Umbilical cord (tissue), 2 donors: Measurements from ENCODE around the gene HNRNPF. TPM values are rescaled to one million over a fixed set of nuclear protein-coding genes. Genes with fewer than 3 reads are reported as not detected.
A peak's percentile ranks its signal among the peaks of the same experiment; 100 is the strongest.
"Not testable (repeated sequence)": the region's sequence is repeated elsewhere in the genome, so short reads cannot be mapped to it uniquely, and the experiment has no call there.

Source experiments
- DNase-seq: peaks from one replicate; pipeline ENCODE4 v3.0.0-alpha.2; 2015; ENCODE audit warnings: low spot score
- total RNA-seq: library from RNA; depleted of rRNA; stranded (reverse); fragments of >200 nt; gene quantifications from one replicate; pipeline ENCODE4 v1.2.3, GENCODE V29; 2014; ENCODE audit warnings: low replicate concordance; ENCODE audit not compliant: insufficient read depth

Gene HNRNPF
- total RNA-seq, 1 donor from 2014 or later = 130 TPM

DNA sequence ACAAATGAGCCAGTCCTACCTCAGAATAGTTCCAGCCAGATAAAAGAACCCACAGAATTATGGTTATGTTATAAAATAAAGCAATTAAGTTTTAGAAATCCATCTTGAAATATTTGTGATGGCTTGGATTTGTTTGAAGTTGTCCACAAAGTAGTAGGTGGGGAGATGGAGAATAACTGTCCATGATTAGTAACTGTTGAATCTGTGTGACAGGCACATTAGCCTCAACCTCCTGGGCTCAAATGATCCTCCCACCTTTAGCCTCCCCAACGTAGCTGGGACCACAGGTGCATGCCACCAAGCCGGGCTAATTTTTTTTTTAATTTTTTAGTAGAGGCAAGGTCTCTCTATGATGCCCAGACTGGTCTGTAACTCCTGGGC lies 10.1 kb downstream of the HNRNPF start:
- no peak for DNase-seq

GRCh38 chr10:43396928-43397624 lies 11.9 kb downstream of the HNRNPF start:
- peak; percentile 85 for DNase-seq

- peak; percentile 81 for DNase-seq
Observed at GRCh38 chr10:43396061-43396927, 12.7 kb downstream of the HNRNPF start.

DNA sequence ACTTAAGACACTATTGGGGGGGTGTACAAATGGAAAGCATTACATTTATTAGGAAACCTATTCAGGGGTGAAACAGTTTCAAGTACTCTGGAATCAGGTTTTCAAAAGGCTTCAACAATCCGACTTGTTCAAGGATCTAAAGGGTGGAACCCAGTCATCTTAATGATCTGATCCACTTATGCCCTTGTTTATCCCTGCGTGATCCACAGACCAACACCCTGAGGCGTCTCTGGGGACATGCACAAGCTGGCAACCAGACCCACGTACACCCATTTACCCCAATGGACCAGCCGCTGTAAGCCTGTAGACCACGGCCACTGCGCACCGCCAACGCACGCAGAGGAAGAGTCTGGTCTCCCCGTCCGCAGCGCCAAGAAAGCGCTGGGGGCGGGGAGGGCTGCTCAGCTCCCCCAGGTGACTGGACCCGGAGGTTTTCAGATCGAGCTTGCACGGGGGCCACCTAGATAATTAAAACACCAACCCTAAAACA lies 13.4 kb downstream of the HNRNPF start:
- no peak for DNase-seq

- DNase-seq = no peak
Observed at GRCh38 chr10:43394868-43395267, 14.1 kb downstream of the HNRNPF start.

DNA sequence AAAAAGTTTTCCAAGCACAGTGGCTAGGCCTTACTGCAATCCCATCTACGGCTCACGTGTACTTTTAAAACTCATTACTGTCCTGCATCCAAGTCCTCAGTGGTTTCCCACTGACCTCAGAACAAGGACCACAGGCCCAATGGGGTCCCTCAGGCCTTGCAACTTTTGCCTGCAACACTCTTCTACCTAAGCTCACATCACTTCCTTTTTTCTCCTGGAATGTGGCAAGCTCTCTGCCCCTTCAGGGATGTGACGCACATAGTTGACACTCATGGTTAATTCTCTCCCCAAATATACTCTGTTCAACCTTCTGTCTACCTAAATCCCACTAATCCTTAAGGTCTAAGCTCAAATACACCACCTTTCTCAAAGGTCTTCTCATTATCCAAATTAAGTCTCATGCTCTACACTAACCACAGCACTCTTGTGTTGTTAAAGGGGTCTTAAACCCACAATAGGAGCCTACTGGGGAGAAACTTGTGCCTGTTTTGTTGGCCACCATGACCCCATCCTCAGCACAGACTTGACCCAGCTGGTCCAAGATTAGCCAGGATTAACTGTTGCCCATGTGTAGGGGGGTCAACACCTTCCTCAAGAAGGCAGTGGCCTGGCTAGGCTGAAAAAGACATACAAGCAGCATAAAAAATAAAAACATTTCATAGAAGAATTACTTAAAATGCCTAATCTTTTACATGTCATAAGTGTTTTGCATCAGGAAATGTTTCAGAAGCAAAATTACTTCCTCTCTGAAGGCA lies 15.2 kb downstream of the HNRNPF start:
- DNase-seq = no peak

GRCh38 chr10:43393186-43393585 lies 15.8 kb downstream of the HNRNPF start:
- DNase-seq = not testable (repeated sequence)

GRCh38 chr10:43392748-43393147 lies 16.2 kb downstream of the HNRNPF start:
- no peak for DNase-seq

GRCh38 chr10:43391496-43391895 lies 17.5 kb downstream of the HNRNPF start:
- no peak for DNase-seq

DNA sequence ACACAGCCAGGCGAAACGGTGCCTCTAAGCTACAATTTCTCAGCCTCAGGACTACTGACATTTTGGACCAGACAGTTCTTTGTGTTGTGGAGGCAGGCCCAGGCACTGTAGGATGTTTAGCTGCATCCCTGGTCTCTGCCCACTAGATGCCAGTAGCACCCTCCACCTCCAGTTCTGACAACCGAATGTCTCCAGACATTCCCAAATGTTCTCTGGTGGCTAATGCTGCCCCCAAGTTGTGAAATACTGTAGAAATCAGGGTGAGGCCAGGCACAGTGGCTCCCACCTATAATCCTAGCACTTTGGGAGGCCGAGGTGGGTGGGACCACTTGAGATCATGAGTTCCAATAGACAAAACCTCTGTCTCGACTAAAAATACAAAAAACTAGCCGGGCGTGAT lies 18.2 kb downstream of the HNRNPF start:
- peak; percentile 63 for DNase-seq

GRCh38 chr10:43390333-43390732 lies 18.7 kb downstream of the HNRNPF start:
- DNase-seq = no peak

GRCh38 chr10:43389867-43390266 lies 19.1 kb downstream of the HNRNPF start:
- peak; percentile 69 for DNase-seq

DNA sequence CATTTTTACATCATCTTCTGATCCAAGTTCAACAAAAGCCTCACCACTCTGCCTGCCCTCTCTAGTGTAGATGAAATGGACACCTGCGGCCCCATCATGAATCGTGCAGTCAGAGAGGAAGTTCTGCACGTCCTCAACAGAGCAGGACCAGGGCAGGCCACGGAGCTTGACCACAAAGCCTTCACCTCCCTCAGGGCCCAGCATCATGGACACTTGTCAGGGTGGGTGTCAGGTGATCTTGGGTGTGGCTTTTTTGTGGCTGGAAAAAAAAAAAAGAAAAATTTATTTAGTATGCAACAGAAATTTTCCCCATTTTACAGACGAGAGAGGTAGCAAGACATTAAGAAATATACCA lies 21.3 kb downstream of the HNRNPF start:
- no peak for DNase-seq

DNA sequence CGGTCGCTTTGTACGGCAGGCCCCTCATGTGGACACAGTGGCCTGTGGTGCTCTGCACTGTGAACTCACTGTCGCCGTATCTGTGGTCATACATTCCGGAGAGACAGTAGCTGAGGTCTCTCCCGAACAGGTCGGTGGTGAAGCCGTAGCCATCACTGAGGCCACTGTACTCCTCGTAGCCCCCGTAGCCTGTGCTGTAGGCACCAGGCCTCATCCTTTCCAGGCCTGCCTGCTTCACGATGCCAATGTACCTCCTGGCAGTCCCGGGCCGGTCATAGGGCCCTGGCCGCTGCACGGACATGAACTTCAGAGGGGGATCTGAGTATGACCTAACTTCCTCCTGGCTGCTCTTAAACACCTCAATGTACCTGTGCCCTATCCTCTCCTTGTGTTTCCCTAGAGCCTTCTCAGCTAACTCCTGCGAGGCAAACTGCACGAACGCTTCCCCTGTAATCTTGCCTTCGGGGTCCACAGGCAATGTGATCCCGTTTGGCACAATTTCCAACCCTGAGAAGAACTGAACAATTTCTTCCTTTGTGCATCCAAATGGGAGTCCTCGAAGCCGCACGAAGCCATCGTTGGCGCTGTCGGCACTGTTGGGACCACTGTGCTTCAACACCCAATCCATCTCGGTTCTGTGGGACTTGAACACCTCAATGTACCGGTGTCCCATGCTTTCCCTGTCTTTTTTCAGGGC lies 21.9 kb downstream of the HNRNPF start:
- no peak for DNase-seq

DNA sequence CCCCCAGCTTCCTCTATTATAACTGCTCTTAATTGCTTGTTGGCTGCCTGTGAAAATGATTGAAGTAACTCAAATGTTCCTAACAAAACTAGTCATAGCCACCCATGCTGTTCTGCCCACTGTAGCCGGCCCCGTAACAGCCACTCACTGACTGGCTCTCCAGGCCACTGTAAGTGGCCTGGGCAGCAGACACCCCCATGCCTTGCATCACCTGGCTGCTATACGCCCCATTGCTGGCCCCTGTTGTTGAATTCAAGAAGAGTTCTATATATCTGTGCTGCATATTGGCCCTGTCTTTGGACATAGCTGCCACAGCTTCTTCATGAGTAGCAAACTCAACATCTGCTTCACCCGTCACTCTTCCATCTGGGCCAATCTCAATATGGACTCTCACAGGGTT lies 22.4 kb downstream of the HNRNPF start:
- no peak for DNase-seq

DNA sequence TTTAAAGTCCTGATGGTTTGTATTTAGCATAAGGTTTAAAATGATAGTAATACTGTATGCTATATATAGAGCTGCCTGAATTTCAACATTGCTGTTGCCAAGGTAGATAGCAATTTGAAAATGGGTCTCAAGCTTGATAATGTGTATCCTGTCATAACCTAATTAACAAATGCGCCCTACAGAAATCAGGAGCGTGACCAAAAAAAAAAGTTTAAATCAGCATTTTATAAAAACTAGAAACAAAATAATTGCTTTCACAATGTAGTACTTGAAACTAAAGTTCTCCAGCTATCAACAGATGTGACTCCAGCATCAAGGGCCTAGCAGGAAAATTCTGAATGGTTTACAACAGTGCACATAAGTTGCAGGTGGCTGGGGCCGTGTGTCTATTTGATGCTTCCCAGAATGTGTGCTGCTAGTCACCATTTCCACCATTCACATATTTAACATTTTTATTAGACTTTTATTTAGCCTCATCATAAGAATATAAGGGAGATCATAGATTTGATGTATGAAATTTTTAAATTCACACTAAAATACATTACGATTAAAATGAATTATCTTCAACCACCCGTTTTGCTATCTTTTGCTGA lies 23.5 kb downstream of the HNRNPF start:
- no peak for DNase-seq

DNA sequence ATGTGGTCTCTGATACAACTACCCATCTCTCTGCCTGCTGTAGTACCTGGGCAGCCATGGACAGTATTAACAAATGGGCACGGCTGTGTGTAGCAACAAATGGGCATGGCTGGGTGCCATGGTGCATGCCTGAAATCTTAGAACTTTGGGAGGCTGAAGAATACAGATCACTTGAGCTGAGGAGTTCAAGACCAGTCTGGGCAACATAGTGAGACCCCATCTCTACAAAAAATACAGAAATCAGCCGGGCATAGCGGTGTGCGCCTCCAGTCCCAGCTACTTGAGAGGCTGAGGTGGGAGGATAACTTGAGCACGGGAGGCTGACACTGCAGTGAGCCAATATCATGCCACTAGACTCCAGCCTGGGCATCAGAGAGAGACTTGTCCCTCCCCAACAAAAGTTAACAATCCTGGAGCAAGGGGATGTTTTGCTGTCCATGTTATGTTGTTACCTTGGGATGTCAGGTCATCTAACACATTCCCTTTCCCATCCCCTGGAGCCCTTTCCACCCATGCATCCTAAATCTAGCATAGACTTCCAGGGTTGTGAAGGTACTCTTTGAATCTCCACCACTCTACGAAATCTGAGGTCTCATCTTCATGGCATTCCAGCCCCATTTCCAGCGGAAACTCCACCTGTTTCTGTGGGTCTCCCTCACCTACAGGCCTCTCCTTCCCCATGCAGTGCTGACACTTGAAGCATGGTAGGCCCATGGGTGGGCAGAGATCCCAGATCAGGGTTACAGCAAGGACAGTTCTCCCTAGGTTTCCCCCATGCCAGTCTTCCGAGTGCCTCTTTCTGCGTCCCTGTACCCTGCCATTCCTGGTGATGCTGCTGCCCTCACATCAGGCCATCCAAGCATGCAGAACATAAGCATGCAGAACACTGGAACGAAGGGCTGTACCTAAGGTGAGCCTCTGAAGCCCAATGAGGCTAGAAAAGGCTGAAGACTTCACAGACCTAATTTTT lies 24.4 kb downstream of the HNRNPF start:
- DNase-seq = no peak

GRCh38 chr10:43383204-43383971 lies 25.6 kb downstream of the HNRNPF start:
- peak; percentile 47 for DNase-seq

DNA sequence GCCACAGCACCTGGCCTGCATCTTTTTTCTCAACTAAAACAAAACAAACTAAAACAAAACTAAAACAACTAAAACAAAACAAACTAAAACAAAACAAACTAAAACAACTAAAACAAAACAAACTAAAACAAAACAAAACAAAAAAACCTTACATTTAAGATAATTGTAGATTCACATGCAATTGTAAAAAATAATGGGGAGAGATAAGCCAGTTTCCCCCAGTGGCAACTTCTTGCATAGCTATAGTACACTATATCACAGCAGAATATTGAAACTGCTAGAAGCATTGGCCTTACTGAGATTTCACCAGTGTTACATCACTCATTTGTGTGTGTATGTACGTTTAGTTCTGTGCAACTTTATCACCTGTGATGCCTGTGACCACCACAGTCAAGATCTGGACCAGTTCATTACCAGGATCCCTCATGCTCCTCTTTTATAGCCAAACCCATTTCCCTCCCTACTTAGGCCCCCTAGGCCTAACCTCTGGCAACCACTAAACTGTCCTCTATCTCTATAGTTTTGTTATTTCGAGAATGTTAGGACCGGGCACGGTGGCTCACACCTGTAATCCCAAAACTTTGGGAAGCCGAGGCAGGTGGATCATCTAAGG lies 28.3 kb downstream of the HNRNPF start:
- DNase-seq = no peak
